Fibroblast of pulmonary artery (primary cell): Measurements from ENCODE around the gene PLXNA4.

Source experiments
- DNase-seq: peaks from one replicate; pipeline ENCODE4 v3.0.0-alpha.2; 2010; ENCODE audit warnings: low read depth
- H3K4me3 ChIP-seq: replicated peaks from 2 replicates; pipeline ENCODE4 v1.5.1; 2011; ENCODE audit warnings: low read depth, mild to moderate bottlenecking, control low read depth, low read length, moderate library complexity
- CTCF ChIP-seq: IDR thresholded peaks from 2 replicates; pipeline ENCODE4 v1.5.1; 2011; ENCODE audit warnings: mild to moderate bottlenecking, control low read depth, low read length, inconsistent platforms; ENCODE audit errors: missing control alignments

PLXNA4 gene

GRCh38 chr7:132336797-132337196 lies 239.5 kb downstream of the PLXNA4 start:
- no peak for TF ChIP-seq CTCF
- no peak overlapping the region for H3K4me3 ChIP-seq
- no peak for DNase-seq

- no peak for TF ChIP-seq CTCF
- no peak overlapping the region for H3K4me3 ChIP-seq
- no peak for DNase-seq
Measured at GRCh38 chr7:132333301-132333700, 243.0 kb downstream of the PLXNA4 start.

GRCh38 chr7:132328760-132329159 lies 247.5 kb downstream of the PLXNA4 start:
- no peak overlapping the region for H3K4me3 ChIP-seq
- TF ChIP-seq CTCF, result no peak
- DNase-seq, result no peak

GRCh38 chr7:132328047-132328620 lies 248.1 kb downstream of the PLXNA4 start:
- DNase-seq, result no peak
- no peak overlapping the region for H3K4me3 ChIP-seq
- TF ChIP-seq CTCF, result no peak

GRCh38 chr7:132326878-132327589 lies 249.2 kb downstream of the PLXNA4 start:
- no peak overlapping the region for H3K4me3 ChIP-seq
- DNase-seq, result no peak
- TF ChIP-seq CTCF, result no peak

GRCh38 chr7:132322970-132323369 lies 253.3 kb downstream of the PLXNA4 start:
- no peak for DNase-seq
- no peak overlapping the region for H3K4me3 ChIP-seq
- TF ChIP-seq CTCF, result no peak

- H3K4me3 ChIP-seq, result no peak overlapping the region
- TF ChIP-seq CTCF, result peak; percentile 13
- DNase-seq, result no peak
Measured at GRCh38 chr7:132321387-132321786, 254.9 kb downstream of the PLXNA4 start.
